SJSA1 (cell line): Measurements from ENCODE around the gene MPI. TPM values are rescaled to one million over a fixed set of nuclear protein-coding genes. Genes with fewer than 3 reads are reported as not detected.
"Not testable (repeated sequence)": the region's sequence is repeated elsewhere in the genome, so short reads cannot be mapped to it uniquely, and the experiment has no call there.

Source experiments
- DNase-seq, 2 experiments: peaks; one replicate each; pipeline ENCODE4 v3.0.0-alpha.2; 2015 to 2020; ENCODE audit warnings: low spot score in 2 of 2, low read depth in 1 of 2
- H3K27ac ChIP-seq: fragments of 250-450 bp; sonication (Bioruptor Pico); 2 replicates; pipeline ENCODE4 v1.5.1; 2020; ENCODE audit warnings: mild to moderate bottlenecking, moderate library complexity
- H3K27me3 ChIP-seq: fragments of 250-450 bp; sonication (Bioruptor Pico); replicated peaks from 2 replicates; pipeline ENCODE4 v1.5.1; 2020; ENCODE audit warnings: mild to moderate bottlenecking, moderate library complexity
- H3K36me3 ChIP-seq: fragments of 250-450 bp; sonication (Bioruptor Pico); 2 replicates; pipeline ENCODE4 v1.5.1; 2020; ENCODE audit warnings: mild to moderate bottlenecking
- H3K4me1 ChIP-seq: fragments of 250-450 bp; sonication (Bioruptor Pico); replicated peaks from 2 replicates; pipeline ENCODE4 v1.6.1; 2021; ENCODE audit warnings: mild to moderate bottlenecking
- H3K4me3 ChIP-seq: fragments of 250-450 bp; sonication (Bioruptor Pico); 2 replicates; pipeline ENCODE4 v1.5.1; 2020; ENCODE audit warnings: mild to moderate bottlenecking
- H3K9me3 ChIP-seq: fragments of 250-450 bp; sonication (Bioruptor Pico); replicated peaks from 2 replicates; pipeline ENCODE4 v1.5.1; 2020; ENCODE audit warnings: mild to moderate bottlenecking
- total RNA-seq: library from RNA; depleted of rRNA; stranded (reverse); fragments of >200 nt; shearing (Covaris generic); gene quantifications from 2 replicates; pipeline ENCODE4 v1.2.3, GENCODE V29; 2014

The MPI gene
- total RNA-seq, 1 experiment from 2014 or later: 27.7 TPM

GRCh38 chr15:74869726-74870407 lies 20.0 kb upstream of the MPI start:
- Histone ChIP-seq H3K36me3 (peaks cover 27% of the 10 kb centered on the region), H3K4me1 (peaks cover 12% of the 10 kb centered on the region), H3K9me3 (no peaks in the 10 kb centered on the region), H3K27ac (no peak overlapping the region), H3K27me3 (no peaks in the 10 kb centered on the region), H3K4me3 (no peak overlapping the region)
- no peak for DNase-seq

- H3K27ac ChIP-seq: no peak overlapping the region
- peaks cover 12% of the 10 kb centered on the region for H3K4me1 ChIP-seq
- DNase-seq: no peak
- peaks cover 27% of the 10 kb centered on the region for H3K36me3 ChIP-seq
- H3K27me3 ChIP-seq: no peaks in the 10 kb centered on the region
- no peaks in the 10 kb centered on the region for H3K9me3 ChIP-seq
- no peak overlapping the region for H3K4me3 ChIP-seq
These were observed 19.2 kb upstream of the MPI start for GRCh38 chr15:74870436-74871215.

- Histone ChIP-seq H3K4me1 (peaks cover 12% of the 10 kb centered on the region), H3K36me3 (peaks cover 22% of the 10 kb centered on the region), H3K9me3 (no peaks in the 10 kb centered on the region), H3K27me3 (no peaks in the 10 kb centered on the region), H3K4me3 (peak overlapping the region; percentile 93), H3K27ac (peak overlapping the region; percentile 97)
- DNase-seq: no peak
These were observed 17.2 kb upstream of the MPI start for GRCh38 chr15:74872702-74873035.

GRCh38 chr15:74873036-74873755 lies 16.6 kb upstream of the MPI start, which contains the start of gene SCAMP2:
Gene SCAMP2, minus strand, starts transcription at chr15:74873365. Its CDS starts 110 bp downstream, at chr15:74873255.
- Histone ChIP-seq H3K4me1 (peaks cover 12% of the 10 kb centered on the region), H3K27me3 (no peaks in the 10 kb centered on the region), H3K27ac (peak within 1 kb of the TSS; percentile 97), H3K9me3 (no peaks in the 10 kb centered on the region), H3K36me3 (peaks cover 22% of the 10 kb centered on the region), H3K4me3 (peak within 1 kb of the TSS; percentile 93)
- DNase-seq: peak; percentile 96 to 99

GRCh38 chr15:74873756-74874424 lies 16.0 kb upstream of the MPI start:
- no peaks in the 10 kb centered on the region for H3K27me3 ChIP-seq
- peaks cover 15% of the 10 kb centered on the region for H3K36me3 ChIP-seq
- no peak overlapping the region for H3K27ac ChIP-seq

GRCh38 chr15:74878273-74878672 lies 11.6 kb upstream of the MPI start:
- no peaks in the 10 kb centered on the region for H3K9me3 ChIP-seq
- H3K4me3 ChIP-seq: no peak overlapping the region
- no peak overlapping the region for H3K27ac ChIP-seq
- H3K36me3 ChIP-seq: no peaks in the 10 kb centered on the region
- H3K27me3 ChIP-seq: no peaks in the 10 kb centered on the region
- DNase-seq: no peak
- H3K4me1 ChIP-seq: peaks cover 4% of the 10 kb centered on the region

More at GRCh38 chr15:74873756-74874424, 16.0 kb upstream of the MPI start:
- no peak for DNase-seq
- H3K9me3 ChIP-seq: no peaks in the 10 kb centered on the region
- H3K4me1 ChIP-seq: peaks cover 12% of the 10 kb centered on the region
- peak overlapping the region; percentile 93 for H3K4me3 ChIP-seq

- DNase-seq: no peak
- no peak overlapping the region for H3K27ac ChIP-seq
- no peaks in the 10 kb centered on the region for H3K27me3 ChIP-seq
- H3K36me3 ChIP-seq: no peaks in the 10 kb centered on the region
- no peaks in the 10 kb centered on the region for H3K9me3 ChIP-seq
- peaks cover 16% of the 10 kb centered on the region for H3K4me1 ChIP-seq
- no peak overlapping the region for H3K4me3 ChIP-seq
These were observed 7.3 kb upstream of the MPI start for GRCh38 chr15:74882528-74882927.

- no peak for DNase-seq
- Histone ChIP-seq H3K9me3 (no peaks in the 10 kb centered on the region), H3K4me3 (no peak overlapping the region)
These were observed 5.2 kb upstream of the MPI start for GRCh38 chr15:74884428-74885223.

GRCh38 chr15:74885461-74885860 lies 4.4 kb upstream of the MPI start:
- no peak for DNase-seq
- Histone ChIP-seq H3K4me3 (no peak overlapping the region), H3K27me3 (no peaks in the 10 kb centered on the region), H3K27ac (no peak overlapping the region), H3K9me3 (no peaks in the 10 kb centered on the region), H3K4me1 (peaks cover 23% of the 10 kb centered on the region), H3K36me3 (peaks cover 7% of the 10 kb centered on the region; the same call in 1 of the 2 replicates)

More at GRCh38 chr15:74884428-74885223, 5.2 kb upstream of the MPI start:
- Histone ChIP-seq H3K27me3 (no peaks in the 10 kb centered on the region), H3K4me1 (peaks cover 19% of the 10 kb centered on the region), H3K27ac (no peak overlapping the region), H3K36me3 (no peaks in the 10 kb centered on the region)

GRCh38 chr15:74887537-74888193 lies 2.2 kb upstream of the MPI start:
- Histone ChIP-seq H3K4me1 (peaks cover 28% of the 10 kb centered on the region), H3K36me3 (peaks cover 24% of the 10 kb centered on the region)
- H3K27ac ChIP-seq, DNase-seq, H3K9me3 ChIP-seq, H3K4me3 ChIP-seq, H3K27me3 ChIP-seq: not testable (repeated sequence)

GRCh38 chr15:74888716-74889115 lies 1.1 kb upstream of the MPI start:
- Histone ChIP-seq H3K4me3 (no peak overlapping the region), H3K27me3 (no peaks in the 10 kb centered on the region), H3K27ac (no peak overlapping the region), H3K9me3 (no peaks in the 10 kb centered on the region), H3K4me1 (peaks cover 28% of the 10 kb centered on the region), H3K36me3 (peaks cover 32% of the 10 kb centered on the region)
- no peak for DNase-seq

GRCh38 chr15:74889390-74889882 lies 406 bp upstream of the MPI start:
- DNase-seq: no peak
- peaks cover 32% of the 10 kb centered on the region for H3K36me3 ChIP-seq

More at GRCh38 chr15:74889390-74889882, 406 bp upstream of the MPI start:
- peaks cover 21% of the 10 kb centered on the region for H3K4me1 ChIP-seq
- H3K4me3 ChIP-seq: peak overlapping the region; percentile 63
- no peaks in the 10 kb centered on the region for H3K27me3 ChIP-seq
- no peaks in the 10 kb centered on the region for H3K9me3 ChIP-seq
- H3K27ac ChIP-seq: no peak overlapping the region
